DMS 273 (cell line): ENCODE measurements around the gene ESD.
"Not testable (repeated sequence)": the region's sequence is repeated elsewhere in the genome, so short reads cannot be mapped to it uniquely, and the experiment has no call there.

ENCODE experiments used
- DNase-seq: peaks from one replicate; lab custom pipeline; 2025; ENCODE audit not compliant: unreplicated experiment; lab: John Stamatoyannopoulos, UW

The ESD gene

GRCh38 chr13:46796129-46796514 lies 839 bp downstream of the ESD start:
- DNase-seq: no peak

- no peak for DNase-seq
These were observed 1.6 kb downstream of the ESD start for GRCh38 chr13:46795321-46795720.

GRCh38 chr13:46783504-46783903 lies 13.5 kb downstream of the ESD start:
- no peak for DNase-seq

GRCh38 chr13:46782691-46783090 lies 14.3 kb downstream of the ESD start:
- no peak for DNase-seq

- no peak for DNase-seq
These were observed 14.9 kb downstream of the ESD start for GRCh38 chr13:46782066-46782465.

- DNase-seq: no peak
These were observed 18.1 kb downstream of the ESD start for GRCh38 chr13:46778890-46779289.

- DNase-seq: no peak
These were observed 18.9 kb downstream of the ESD start for GRCh38 chr13:46778095-46778494.

GRCh38 chr13:46775385-46776107 lies 21.4 kb downstream of the ESD start:
- no peak for DNase-seq

GRCh38 chr13:46773541-46773940 lies 23.4 kb downstream of the ESD start:
- no peak for DNase-seq

- no peak for DNase-seq
These were observed 25.3 kb downstream of the ESD start for GRCh38 chr13:46771693-46772092.

- not testable (repeated sequence) for DNase-seq
These were observed 27.0 kb downstream of the ESD start for GRCh38 chr13:46769925-46770324.

GRCh38 chr13:46761866-46762265 lies 35.1 kb downstream of the ESD start:
- DNase-seq: no peak

- DNase-seq: no peak
These were observed 35.8 kb downstream of the ESD start for GRCh38 chr13:46761174-46761573.

GRCh38 chr13:46759846-46760245 lies 37.1 kb downstream of the ESD start:
- no peak for DNase-seq

- no peak for DNase-seq
These were observed 39.3 kb downstream of the ESD start for GRCh38 chr13:46757640-46758039.

GRCh38 chr13:46756977-46757376 lies 40.0 kb downstream of the ESD start:
- DNase-seq: no peak

GRCh38 chr13:46755508-46755907 lies 41.5 kb downstream of the ESD start:
- DNase-seq: not testable (repeated sequence)

GRCh38 chr13:46754812-46755211 lies 42.1 kb downstream of the ESD start:
- no peak for DNase-seq

GRCh38 chr13:46753917-46754316 lies 43.0 kb downstream of the ESD start:
- DNase-seq: no peak

GRCh38 chr13:46753137-46753536 lies 43.8 kb downstream of the ESD start:
- no peak for DNase-seq

GRCh38 chr13:46751811-46752635 lies 44.9 kb downstream of the ESD start:
- DNase-seq: peak; percentile 39

GRCh38 chr13:46749951-46750350 lies 47.0 kb downstream of the ESD start:
- DNase-seq: no peak
